NCI-H524 treated with DMSO at 0.1 percent for 48 hours (cell line): ENCODE measurements around the gene WNT1.

ENCODE experiments used
- DNase-seq: peaks from one replicate; lab custom pipeline; 2025; lab: John Stamatoyannopoulos, UW

The WNT1 gene

GRCh38 chr12:48978291-48978740, at the start of gene WNT1:
TSS of gene WNT1 (plus strand) at chr12:48978322. CDS start at chr12:48978651, 329 bp downstream.
- no peak for DNase-seq

GRCh38 chr12:48929551-48929950, 48.6 kb upstream of the WNT1 start:
- DNase-seq: no peak

GRCh38 chr12:48930475-48930874, 47.6 kb upstream of the WNT1 start:
- DNase-seq: no peak

- DNase-seq: no peak
Observed at GRCh38 chr12:48932878-48933277, 45.2 kb upstream of the WNT1 start.

GRCh38 chr12:48933664-48934311, 44.3 kb upstream of the WNT1 start:
- DNase-seq: no peak

GRCh38 chr12:48934312-48934706, 43.8 kb upstream of the WNT1 start:
- no peak for DNase-seq

GRCh38 chr12:48936379-48936979, 41.6 kb upstream of the WNT1 start:
- no peak for DNase-seq

- no peak for DNase-seq
Observed at GRCh38 chr12:48937170-48937569, 41.0 kb upstream of the WNT1 start.

- no peak for DNase-seq
Observed at GRCh38 chr12:48938805-48939204, 39.3 kb upstream of the WNT1 start.

GRCh38 chr12:48940181-48940580, 37.9 kb upstream of the WNT1 start:
- no peak for DNase-seq

GRCh38 chr12:48943221-48943620, 34.9 kb upstream of the WNT1 start:
- DNase-seq: no peak

GRCh38 chr12:48946205-48946604, 31.9 kb upstream of the WNT1 start:
- DNase-seq: no peak

GRCh38 chr12:48946943-48947342, 31.2 kb upstream of the WNT1 start:
- no peak for DNase-seq

- DNase-seq: no peak
Observed at GRCh38 chr12:48947727-48948126, 30.4 kb upstream of the WNT1 start.

- no peak for DNase-seq
Observed at GRCh38 chr12:48952691-48953090, 25.4 kb upstream of the WNT1 start.

GRCh38 chr12:48954061-48954460, 24.1 kb upstream of the WNT1 start:
- no peak for DNase-seq

GRCh38 chr12:48954841-48955501, 23.2 kb upstream of the WNT1 start:
- no peak for DNase-seq

- peak; percentile 53 for DNase-seq
Observed at GRCh38 chr12:48956279-48957140, 21.6 kb upstream of the WNT1 start.

GRCh38 chr12:48957141-48958048, 20.7 kb upstream of the WNT1 start, which contains the start of gene ARF3:
TSS of gene ARF3 (minus strand) at chr12:48957487. CDS start at chr12:48941095, 16,392 bp downstream.
- peak; percentile 45 for DNase-seq

GRCh38 chr12:48958049-48958388, 20.1 kb upstream of the WNT1 start:
- no peak for DNase-seq

- DNase-seq: no peak
Observed at GRCh38 chr12:48960834-48961233, 17.3 kb upstream of the WNT1 start.
